Lower leg skin (tissue), 3 donors: Measurements from ENCODE around the gene DHRS4L2.
"Not testable (repeated sequence)": the region's sequence is repeated elsewhere in the genome, so short reads cannot be mapped to it uniquely, and the experiment has no call there.

Source experiments
- POLR2A ChIP-seq, 2 donors: fragments of 450-650 bp; IDR thresholded peaks; one replicate each; pipeline ENCODE4 v1.6.1; 2016 to 2017; ENCODE audit warnings: antibody characterized with exemption in 2 of 2, mild to moderate bottlenecking in 1 of 2, moderate library complexity in 1 of 2
- TF ChIP-seq, protein P1 (sequence below), 3 donors: fragments of 450-650 bp; IDR thresholded peaks; one replicate each; pipeline ENCODE4 v1.5.1; 2016; ENCODE audit warnings: antibody characterized with exemption in 3 of 3, mild to moderate bottlenecking in 3 of 3, moderate library complexity in 2 of 3

DNA sequence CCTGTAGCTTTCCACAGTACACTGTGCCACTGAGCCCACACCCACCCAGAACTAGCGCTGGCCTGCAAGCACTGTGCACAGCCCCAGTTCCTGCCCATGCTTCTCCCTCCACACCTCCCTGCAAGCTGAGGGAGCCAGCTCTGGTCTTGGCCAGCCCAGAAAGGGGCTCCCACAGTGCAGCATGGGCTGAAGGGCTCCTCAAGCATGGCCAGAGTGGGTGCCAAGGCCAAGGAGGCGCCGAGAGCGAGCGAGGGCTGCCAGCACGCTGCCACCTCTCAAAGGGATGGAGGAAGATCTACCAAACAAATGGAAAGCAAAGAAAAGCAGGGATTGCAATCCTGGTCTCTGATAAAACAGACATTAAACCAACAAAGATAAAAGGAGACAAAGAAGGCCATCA is 27.0 kb downstream of the DHRS4L2 start:
- TF ChIP-seq, protein P1, sequence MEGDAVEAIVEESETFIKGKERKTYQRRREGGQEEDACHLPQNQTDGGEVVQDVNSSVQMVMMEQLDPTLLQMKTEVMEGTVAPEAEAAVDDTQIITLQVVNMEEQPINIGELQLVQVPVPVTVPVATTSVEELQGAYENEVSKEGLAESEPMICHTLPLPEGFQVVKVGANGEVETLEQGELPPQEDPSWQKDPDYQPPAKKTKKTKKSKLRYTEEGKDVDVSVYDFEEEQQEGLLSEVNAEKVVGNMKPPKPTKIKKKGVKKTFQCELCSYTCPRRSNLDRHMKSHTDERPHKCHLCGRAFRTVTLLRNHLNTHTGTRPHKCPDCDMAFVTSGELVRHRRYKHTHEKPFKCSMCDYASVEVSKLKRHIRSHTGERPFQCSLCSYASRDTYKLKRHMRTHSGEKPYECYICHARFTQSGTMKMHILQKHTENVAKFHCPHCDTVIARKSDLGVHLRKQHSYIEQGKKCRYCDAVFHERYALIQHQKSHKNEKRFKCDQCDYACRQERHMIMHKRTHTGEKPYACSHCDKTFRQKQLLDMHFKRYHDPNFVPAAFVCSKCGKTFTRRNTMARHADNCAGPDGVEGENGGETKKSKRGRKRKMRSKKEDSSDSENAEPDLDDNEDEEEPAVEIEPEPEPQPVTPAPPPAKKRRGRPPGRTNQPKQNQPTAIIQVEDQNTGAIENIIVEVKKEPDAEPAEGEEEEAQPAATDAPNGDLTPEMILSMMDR (IDR thresholded peaks at IDR 0.05), result not testable (repeated sequence)
- not testable (repeated sequence) for TF ChIP-seq POLR2A (IDR thresholded peaks at IDR 0.05)
